GM19397 (cell line): Measurements from ENCODE around the gene SMAP2.
"Not testable (repeated sequence)": the region's sequence is repeated elsewhere in the genome, so short reads cannot be mapped to it uniquely, and the experiment has no call there.

Source experiments
- ATAC-seq: cut with Tn5 transposase; IDR thresholded peaks from one replicate; pipeline ENCODE4 v1.9.1; 2021; ENCODE audit warnings: mild to moderate bottlenecking, moderate library complexity; ENCODE audit not compliant: unreplicated experiment

The SMAP2 gene

DNA sequence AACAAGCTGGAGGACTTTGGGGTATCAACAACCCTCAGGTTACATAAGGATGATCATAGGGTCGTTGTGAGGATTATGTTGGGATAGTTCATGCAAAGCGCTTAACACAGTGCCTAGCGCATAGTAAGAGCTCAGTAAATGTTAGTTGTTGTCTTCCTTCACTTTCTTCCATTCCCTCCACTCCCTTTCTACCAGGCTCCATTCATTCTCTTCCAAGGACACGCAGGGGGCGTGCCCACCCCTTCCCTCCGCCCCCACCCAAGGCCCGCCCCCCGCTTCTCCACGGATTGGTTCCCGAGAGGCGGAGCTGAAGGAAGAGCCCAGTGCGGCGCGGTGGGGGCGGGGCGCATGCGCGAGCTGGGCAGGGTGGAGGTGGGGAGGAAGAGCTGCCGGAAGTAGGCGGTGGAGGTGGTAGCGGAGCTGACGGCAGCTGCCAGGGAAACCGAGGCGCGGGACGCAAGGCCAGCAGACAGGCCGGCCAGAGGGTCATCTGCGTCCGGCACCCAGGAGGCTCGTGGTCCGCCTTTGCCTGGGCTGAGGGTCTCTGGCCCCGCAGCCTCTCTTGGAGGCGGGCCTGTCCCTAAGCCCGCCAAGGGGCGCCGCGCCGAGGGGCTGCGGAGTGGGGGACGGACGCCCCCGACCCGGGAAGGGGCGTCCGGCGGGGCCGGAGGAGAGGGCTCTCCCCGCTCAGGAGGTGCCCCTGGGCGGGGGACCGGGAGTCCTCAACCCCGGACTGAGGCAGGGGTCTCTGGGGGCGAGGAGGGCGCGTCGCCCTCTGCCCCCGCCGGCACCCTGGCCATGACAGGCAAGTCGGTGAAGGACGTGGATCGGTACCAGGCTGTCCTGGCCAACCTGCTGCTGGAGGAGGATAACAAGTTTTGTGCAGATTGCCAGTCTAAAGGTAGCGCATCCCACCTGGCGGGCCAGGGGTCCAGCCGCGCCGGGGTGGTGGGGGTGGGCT lies at the start of gene SMAP2:
SMAP2 (plus strand) TSS at position 405 of the 961 bp plus-strand sequence; CDS start at position 799, 394 bp downstream.
- peak; percentile 89 for ATAC-seq

DNA sequence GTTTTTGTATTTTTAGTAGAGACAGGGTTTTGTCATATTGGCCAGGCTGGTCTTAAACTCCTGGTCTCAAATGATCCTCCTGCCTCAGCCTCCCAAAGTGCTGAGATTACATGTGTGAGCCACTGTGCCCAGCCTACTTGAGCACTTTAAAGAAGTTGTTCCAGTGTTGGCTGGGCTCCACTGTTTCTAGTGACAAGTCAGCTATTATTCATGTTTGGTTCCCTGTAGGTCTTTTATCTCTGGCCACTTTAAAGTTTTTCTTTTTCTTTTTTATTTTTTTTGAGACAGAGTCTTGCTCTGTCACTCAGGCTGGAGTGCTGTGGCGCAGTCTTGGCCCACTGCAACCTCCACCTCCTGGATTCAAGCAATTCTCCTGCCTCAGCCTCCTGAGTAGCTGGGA lies 42.1 kb upstream of the SMAP2 start:
- not testable (repeated sequence) for ATAC-seq

GRCh38 chr1:40332695-40333094 lies 40.8 kb upstream of the SMAP2 start:
- no peak for ATAC-seq

DNA sequence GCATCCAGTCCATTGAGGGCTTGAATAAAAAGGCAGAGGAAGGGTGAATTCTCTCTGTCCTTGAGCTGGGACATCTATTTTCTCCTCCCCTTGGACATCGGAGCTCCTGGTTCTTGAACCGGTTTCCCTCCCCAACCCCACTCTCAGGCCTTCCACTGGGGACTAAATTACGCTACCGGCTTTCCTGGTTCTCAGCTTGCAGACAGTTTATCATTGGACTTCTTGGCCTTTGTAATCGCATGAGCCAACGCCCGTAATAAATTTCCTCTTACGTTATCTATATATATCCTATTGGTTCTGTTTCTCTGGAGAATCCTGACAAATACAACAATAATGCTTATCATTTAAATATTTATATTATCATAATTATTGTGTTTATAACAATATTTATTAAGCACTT lies 36.1 kb upstream of the SMAP2 start:
- no peak for ATAC-seq

GRCh38 chr1:40338745-40339419 lies 34.6 kb upstream of the SMAP2 start:
- ATAC-seq: no peak

DNA sequence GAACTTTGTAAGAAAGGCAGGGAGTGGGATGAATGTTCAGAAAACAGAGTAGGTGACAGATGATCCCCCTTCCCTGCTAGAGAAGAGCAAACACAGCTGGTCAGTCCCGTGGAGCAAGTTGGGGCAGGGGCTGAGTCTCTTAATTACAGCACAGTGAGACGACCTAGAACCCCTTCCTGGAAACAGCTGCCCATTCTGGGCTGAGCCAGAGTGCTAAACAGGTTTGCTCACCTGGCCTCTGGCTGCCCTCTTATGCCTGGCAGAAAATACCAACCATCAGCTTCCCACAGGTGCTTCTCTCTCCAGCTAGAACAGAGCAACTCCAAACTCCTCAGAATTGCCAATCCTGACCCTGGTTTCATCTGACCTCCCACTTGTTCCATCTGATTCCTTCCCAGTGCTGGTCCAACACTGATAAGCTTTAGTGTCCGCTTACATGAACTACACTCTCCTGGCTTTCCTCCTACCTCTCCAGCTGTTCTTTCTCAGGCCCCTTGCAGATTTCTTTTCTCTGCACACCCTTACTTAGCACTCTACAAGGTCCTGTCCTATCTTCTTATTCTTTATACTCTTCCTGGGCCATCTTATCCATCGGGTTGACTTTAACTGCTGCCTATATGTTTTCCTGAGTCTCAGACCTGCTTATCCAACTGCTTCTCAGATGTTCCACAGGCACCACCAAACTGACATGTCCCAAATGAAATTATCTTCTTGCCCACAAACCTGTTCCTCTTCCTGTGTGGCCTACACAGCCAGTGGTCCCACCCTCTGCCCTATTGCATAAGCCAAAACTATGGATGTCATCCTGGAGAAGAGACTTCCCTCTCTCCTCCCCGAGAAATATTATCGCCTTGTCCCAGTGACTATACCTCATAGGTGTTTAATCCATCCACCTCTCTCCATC lies 33.9 kb upstream of the SMAP2 start:
- ATAC-seq: no peak

GRCh38 chr1:40341491-40342380 lies 31.8 kb upstream of the SMAP2 start:
- ATAC-seq: no peak

DNA sequence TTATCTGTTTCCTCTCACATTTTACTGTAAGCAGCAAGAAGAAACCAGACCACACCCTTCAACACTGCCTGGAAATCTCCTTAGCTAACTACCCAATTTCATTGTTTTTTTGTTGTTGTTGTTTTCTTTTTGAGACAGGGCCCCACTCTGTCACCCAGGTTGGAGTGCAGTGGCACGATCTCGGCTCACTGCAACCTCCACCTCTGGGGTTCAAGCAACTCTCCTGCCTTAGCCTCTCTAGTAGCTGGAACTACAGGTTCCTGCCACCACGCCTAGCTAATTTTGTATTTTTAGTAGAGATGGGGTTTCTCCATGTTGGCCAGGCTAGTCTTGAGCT lies 31.2 kb upstream of the SMAP2 start:
- not testable (repeated sequence) for ATAC-seq

- ATAC-seq: no peak
Measured at GRCh38 chr1:40344597-40344996, 28.9 kb upstream of the SMAP2 start.

DNA sequence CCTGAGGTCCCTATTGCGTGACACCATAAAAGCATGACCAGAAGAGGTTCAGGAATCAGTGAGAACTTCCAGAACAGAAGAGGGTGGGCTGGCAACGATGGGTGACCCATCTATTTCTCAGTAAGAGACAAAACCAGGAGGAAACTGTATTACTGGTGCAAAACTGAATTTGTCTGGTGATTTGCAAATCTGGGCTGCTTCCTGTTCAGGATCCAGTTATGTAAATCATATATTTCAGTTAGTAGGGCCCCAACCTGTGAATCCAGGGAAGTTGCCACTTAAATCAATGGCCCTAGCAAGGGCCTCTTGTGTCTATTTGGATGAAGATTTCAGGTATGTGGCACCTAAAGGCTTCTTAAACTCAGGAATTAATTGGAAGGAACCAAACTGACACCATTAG lies 23.1 kb upstream of the SMAP2 start:
- ATAC-seq: no peak

GRCh38 chr1:40351124-40351523 lies 22.4 kb upstream of the SMAP2 start:
- ATAC-seq: no peak

GRCh38 chr1:40352126-40352525 lies 21.4 kb upstream of the SMAP2 start:
- ATAC-seq: no peak

DNA sequence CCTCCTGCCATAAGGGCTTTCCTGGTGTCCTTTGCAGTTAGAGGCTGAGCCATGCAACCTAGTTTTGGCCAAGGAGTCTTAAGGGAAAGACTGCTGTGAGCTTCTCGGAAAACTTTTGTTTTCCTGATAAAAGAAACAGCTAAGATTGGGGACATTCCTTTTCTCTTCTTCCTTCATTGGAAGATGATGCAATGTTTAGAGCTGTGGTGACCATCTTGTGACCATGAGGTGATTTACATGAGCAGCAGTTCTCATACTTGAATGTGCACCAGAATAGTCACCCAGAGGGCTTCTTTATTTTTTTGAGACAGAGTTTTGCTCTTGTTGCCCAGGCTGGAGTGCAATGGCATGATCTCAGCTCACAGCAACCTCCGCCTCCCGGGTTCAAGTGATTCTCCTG lies 20.4 kb upstream of the SMAP2 start:
- ATAC-seq: no peak

DNA sequence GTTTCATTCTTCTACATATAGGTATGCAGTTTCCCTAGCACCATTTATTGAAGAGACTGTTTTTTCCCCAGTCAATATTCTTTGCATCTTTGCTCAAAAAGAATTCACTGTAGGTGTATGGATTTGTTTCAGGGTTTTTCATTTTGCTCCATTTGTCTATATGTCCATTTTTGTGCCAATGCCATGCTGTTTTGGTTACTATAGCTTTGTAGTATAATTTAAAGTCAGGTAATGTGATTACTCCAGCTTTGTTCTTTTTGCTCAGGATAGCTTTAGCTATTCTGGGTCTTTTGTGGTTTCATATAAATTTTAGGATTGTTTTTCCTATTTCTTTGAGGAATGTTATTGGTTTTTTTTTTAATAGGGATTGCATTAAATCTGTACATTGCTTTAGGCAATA lies 15.9 kb upstream of the SMAP2 start:
- ATAC-seq: no peak

- no peak for ATAC-seq
Measured at GRCh38 chr1:40360631-40361030, 12.9 kb upstream of the SMAP2 start.

- no peak for ATAC-seq
Measured at GRCh38 chr1:40361201-40361600, 12.3 kb upstream of the SMAP2 start.

DNA sequence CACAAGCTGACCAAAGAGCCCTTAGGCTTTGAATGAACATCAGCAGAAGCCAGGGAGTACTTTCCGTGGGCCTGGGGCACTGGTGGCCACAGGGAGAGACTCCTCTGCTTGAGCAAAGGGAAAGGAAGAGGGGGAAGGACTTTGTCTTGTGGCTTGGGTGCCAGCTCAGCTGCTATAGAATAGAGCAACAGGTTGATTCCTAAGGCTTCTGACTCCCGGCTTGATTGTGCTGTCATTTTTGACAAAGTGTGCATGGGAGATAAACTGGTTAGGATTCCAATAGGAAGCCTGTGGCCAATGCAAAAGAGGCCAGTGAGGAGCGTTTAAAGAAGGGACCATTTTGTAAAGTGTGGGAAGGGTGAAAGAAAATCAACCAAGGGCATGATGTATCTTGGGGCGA lies 11.9 kb upstream of the SMAP2 start:
- ATAC-seq: no peak

GRCh38 chr1:40362199-40362598 lies 11.3 kb upstream of the SMAP2 start:
- no peak for ATAC-seq

GRCh38 chr1:40362699-40363098 lies 10.8 kb upstream of the SMAP2 start:
- ATAC-seq: no peak

GRCh38 chr1:40363721-40364120 lies 9.8 kb upstream of the SMAP2 start:
- ATAC-seq: peak; percentile 86
